ENCODE results near the gene ROPN1B. TPM values are rescaled to one million over a fixed set of nuclear protein-coding genes. Genes with fewer than 3 reads are reported as not detected.
A peak's percentile ranks its signal among the peaks of the same experiment; 100 is the strongest.
"Not testable (repeated sequence)": the region's sequence is repeated elsewhere in the genome, so short reads cannot be mapped to it uniquely, and the experiment has no call there.

Gene ROPN1B
- total RNA-seq, 1 experiment from 2014 or later = 0.92 TPM

GRCh38 chr3:125928771-125929545 lies 40.0 kb upstream of the ROPN1B start:
- not testable (repeated sequence) for H3K4me1 Mint-ChIP-seq (ENCODE audit: low read depth, unreplicated experiment); H3K9me3 Mint-ChIP-seq (ENCODE audit: low read depth, unreplicated experiment); H3K27me3 Mint-ChIP-seq (ENCODE audit: unreplicated experiment); H3K4me3 Mint-ChIP-seq (ENCODE audit: low read depth, unreplicated experiment); H3K36me3 Mint-ChIP-seq (ENCODE audit: insufficient read depth, unreplicated experiment); BruUV-seq (replicated peaks)
- CTCF ChIA-PET = interaction anchor here (0.9 to 1.2 kb wide), 2 partner anchors 13 to 49 kb away, joined by 3 read pairs; no protein-coding TSS in a partner anchor
- H3K27ac Mint-ChIP-seq (ENCODE audit: unreplicated experiment) = peak overlapping the region; percentile 29
- intact Hi-C loops (cut with micrococcal nuclease; ENCODE audit: unreplicated experiment) = loop anchor here (10.0 kb wide), 1 partner anchor 196 kb away; no protein-coding TSS in a partner anchor
- TF ChIP-seq CTCF (IDR thresholded peaks at IDR 0.05; ENCODE audit: unreplicated experiment) = peak; percentile 94
- DNase-seq = peak; percentile 77

GRCh38 chr3:125929765-125930164 lies 39.2 kb upstream of the ROPN1B start:
- H3K9me3 Mint-ChIP-seq (ENCODE audit: low read depth, unreplicated experiment); H3K4me3 Mint-ChIP-seq (ENCODE audit: low read depth, unreplicated experiment); BruUV-seq (replicated peaks); H3K27me3 Mint-ChIP-seq (ENCODE audit: unreplicated experiment); DNase-seq; H3K27ac Mint-ChIP-seq (ENCODE audit: unreplicated experiment); H3K36me3 Mint-ChIP-seq (ENCODE audit: insufficient read depth, unreplicated experiment): not testable (repeated sequence)
- CTCF ChIA-PET = interaction anchor here (0.9 to 1.2 kb wide), 3 partner anchors 14 to 268 kb away, joined by 3 read pairs; no protein-coding TSS in a partner anchor
- intact Hi-C loops (cut with micrococcal nuclease; ENCODE audit: unreplicated experiment) = loop anchor here (10.0 kb wide), 1 partner anchor 195 kb away; no protein-coding TSS in a partner anchor
- H3K4me1 Mint-ChIP-seq (ENCODE audit: low read depth, unreplicated experiment) = peaks cover 14% of the 10 kb centered on the region

GRCh38 chr3:125931355-125931880 lies 37.6 kb upstream of the ROPN1B start:
- H3K27me3 Mint-ChIP-seq (ENCODE audit: unreplicated experiment); intact Hi-C loops (cut with micrococcal nuclease; ENCODE audit: unreplicated experiment); H3K9me3 Mint-ChIP-seq (ENCODE audit: low read depth, unreplicated experiment); DNase-seq; H3K36me3 Mint-ChIP-seq (ENCODE audit: insufficient read depth, unreplicated experiment); H3K27ac Mint-ChIP-seq (ENCODE audit: unreplicated experiment); CTCF ChIA-PET; H3K4me3 Mint-ChIP-seq (ENCODE audit: low read depth, unreplicated experiment); BruUV-seq (replicated peaks): not testable (repeated sequence)
- H3K4me1 Mint-ChIP-seq (ENCODE audit: low read depth, unreplicated experiment) = peaks cover 30% of the 10 kb centered on the region

- CTCF ChIA-PET; H3K36me3 Mint-ChIP-seq (ENCODE audit: insufficient read depth, unreplicated experiment); BruUV-seq (replicated peaks); H3K9me3 Mint-ChIP-seq (ENCODE audit: low read depth, unreplicated experiment); DNase-seq; H3K27ac Mint-ChIP-seq (ENCODE audit: unreplicated experiment); H3K4me3 Mint-ChIP-seq (ENCODE audit: low read depth, unreplicated experiment); intact Hi-C loops (cut with micrococcal nuclease; ENCODE audit: unreplicated experiment): not testable (repeated sequence)
- Mint-ChIP-seq H3K27me3 (ENCODE audit: unreplicated experiment) (peaks cover 27% of the 10 kb centered on the region), H3K4me1 (ENCODE audit: low read depth, unreplicated experiment) (peaks cover 34% of the 10 kb centered on the region)
Measured at GRCh38 chr3:125933397-125934173, 35.4 kb upstream of the ROPN1B start.

- BruUV-seq (replicated peaks); H3K27ac Mint-ChIP-seq (ENCODE audit: unreplicated experiment); H3K36me3 Mint-ChIP-seq (ENCODE audit: insufficient read depth, unreplicated experiment); intact Hi-C loops (cut with micrococcal nuclease; ENCODE audit: unreplicated experiment); H3K9me3 Mint-ChIP-seq (ENCODE audit: low read depth, unreplicated experiment): not testable (repeated sequence)
- DNase-seq = peak; percentile 66
- Mint-ChIP-seq H3K4me3 (ENCODE audit: low read depth, unreplicated experiment) (peak overlapping the region; percentile 31), H3K27me3 (ENCODE audit: unreplicated experiment) (peaks cover 27% of the 10 kb centered on the region), H3K4me1 (ENCODE audit: low read depth, unreplicated experiment) (peaks cover 26% of the 10 kb centered on the region)
- CTCF ChIA-PET = interaction anchor here (0.6 kb wide), 1 partner anchor 169 kb away, joined by 3 read pairs; no protein-coding TSS in a partner anchor
Measured at GRCh38 chr3:125935252-125935874, 33.6 kb upstream of the ROPN1B start.

All from Calu3 (cell line).